ENCODE results near the gene SEMA3F.
"Not testable (repeated sequence)": the region's sequence is repeated elsewhere in the genome, so short reads cannot be mapped to it uniquely, and the experiment has no call there.

SEMA3F gene

DNA sequence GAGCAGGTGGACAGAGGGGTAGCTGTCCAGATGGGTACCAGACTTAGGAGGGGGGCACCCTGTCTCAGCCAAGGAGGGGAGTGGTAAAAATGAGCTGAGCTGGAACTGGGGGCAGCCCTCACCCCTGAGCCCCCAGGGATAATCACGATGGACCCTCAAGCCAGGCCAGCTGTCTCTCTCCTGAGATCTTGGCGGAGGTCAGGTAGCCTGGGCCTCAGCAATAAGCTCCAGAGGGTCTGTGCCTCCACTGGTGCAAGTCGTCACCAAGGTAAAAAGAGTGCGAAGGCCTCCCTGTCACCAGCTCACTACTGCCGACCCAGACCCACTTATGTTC lies 55.0 kb downstream of the SEMA3F start:
- no peak for TF ChIP-seq POLR2AphosphoS5 (IDR thresholded peaks at IDR 0.05; ENCODE audit: low read depth)
- TF ChIP-seq, protein P1, sequence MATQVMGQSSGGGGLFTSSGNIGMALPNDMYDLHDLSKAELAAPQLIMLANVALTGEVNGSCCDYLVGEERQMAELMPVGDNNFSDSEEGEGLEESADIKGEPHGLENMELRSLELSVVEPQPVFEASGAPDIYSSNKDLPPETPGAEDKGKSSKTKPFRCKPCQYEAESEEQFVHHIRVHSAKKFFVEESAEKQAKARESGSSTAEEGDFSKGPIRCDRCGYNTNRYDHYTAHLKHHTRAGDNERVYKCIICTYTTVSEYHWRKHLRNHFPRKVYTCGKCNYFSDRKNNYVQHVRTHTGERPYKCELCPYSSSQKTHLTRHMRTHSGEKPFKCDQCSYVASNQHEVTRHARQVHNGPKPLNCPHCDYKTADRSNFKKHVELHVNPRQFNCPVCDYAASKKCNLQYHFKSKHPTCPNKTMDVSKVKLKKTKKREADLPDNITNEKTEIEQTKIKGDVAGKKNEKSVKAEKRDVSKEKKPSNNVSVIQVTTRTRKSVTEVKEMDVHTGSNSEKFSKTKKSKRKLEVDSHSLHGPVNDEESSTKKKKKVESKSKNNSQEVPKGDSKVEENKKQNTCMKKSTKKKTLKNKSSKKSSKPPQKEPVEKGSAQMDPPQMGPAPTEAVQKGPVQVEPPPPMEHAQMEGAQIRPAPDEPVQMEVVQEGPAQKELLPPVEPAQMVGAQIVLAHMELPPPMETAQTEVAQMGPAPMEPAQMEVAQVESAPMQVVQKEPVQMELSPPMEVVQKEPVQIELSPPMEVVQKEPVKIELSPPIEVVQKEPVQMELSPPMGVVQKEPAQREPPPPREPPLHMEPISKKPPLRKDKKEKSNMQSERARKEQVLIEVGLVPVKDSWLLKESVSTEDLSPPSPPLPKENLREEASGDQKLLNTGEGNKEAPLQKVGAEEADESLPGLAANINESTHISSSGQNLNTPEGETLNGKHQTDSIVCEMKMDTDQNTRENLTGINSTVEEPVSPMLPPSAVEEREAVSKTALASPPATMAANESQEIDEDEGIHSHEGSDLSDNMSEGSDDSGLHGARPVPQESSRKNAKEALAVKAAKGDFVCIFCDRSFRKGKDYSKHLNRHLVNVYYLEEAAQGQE (IDR thresholded peaks at IDR 0.05; ENCODE audit: insufficient replicate concordance, low read depth) = no peak
- no peak for TF ChIP-seq GABPA (IDR thresholded peaks at IDR 0.05; ENCODE audit: low read depth)
- TF ChIP-seq, protein P2, sequence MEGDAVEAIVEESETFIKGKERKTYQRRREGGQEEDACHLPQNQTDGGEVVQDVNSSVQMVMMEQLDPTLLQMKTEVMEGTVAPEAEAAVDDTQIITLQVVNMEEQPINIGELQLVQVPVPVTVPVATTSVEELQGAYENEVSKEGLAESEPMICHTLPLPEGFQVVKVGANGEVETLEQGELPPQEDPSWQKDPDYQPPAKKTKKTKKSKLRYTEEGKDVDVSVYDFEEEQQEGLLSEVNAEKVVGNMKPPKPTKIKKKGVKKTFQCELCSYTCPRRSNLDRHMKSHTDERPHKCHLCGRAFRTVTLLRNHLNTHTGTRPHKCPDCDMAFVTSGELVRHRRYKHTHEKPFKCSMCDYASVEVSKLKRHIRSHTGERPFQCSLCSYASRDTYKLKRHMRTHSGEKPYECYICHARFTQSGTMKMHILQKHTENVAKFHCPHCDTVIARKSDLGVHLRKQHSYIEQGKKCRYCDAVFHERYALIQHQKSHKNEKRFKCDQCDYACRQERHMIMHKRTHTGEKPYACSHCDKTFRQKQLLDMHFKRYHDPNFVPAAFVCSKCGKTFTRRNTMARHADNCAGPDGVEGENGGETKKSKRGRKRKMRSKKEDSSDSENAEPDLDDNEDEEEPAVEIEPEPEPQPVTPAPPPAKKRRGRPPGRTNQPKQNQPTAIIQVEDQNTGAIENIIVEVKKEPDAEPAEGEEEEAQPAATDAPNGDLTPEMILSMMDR (IDR thresholded peaks at IDR 0.05; ENCODE audit: insufficient read depth, low read length) = no peak
- TF ChIP-seq SPI1 (IDR thresholded peaks at IDR 0.05; ENCODE audit: borderline replicate concordance, low read depth) = no peak
- peaks cover 19% of the 10 kb centered on the region for H3K27me3 ChIP-seq (ENCODE audit: insufficient read depth, poor library complexity, severe bottlenecking)
- H3K27ac ChIP-seq (replicated peaks) = no peak overlapping the region
- no peak overlapping the region for H3K4me3 ChIP-seq (replicated peaks; ENCODE audit: insufficient read depth, low read length)
- no peak for DNase-seq (ENCODE audit: low read depth in 1 of 2, low spot score in 1 of 2)

DNA sequence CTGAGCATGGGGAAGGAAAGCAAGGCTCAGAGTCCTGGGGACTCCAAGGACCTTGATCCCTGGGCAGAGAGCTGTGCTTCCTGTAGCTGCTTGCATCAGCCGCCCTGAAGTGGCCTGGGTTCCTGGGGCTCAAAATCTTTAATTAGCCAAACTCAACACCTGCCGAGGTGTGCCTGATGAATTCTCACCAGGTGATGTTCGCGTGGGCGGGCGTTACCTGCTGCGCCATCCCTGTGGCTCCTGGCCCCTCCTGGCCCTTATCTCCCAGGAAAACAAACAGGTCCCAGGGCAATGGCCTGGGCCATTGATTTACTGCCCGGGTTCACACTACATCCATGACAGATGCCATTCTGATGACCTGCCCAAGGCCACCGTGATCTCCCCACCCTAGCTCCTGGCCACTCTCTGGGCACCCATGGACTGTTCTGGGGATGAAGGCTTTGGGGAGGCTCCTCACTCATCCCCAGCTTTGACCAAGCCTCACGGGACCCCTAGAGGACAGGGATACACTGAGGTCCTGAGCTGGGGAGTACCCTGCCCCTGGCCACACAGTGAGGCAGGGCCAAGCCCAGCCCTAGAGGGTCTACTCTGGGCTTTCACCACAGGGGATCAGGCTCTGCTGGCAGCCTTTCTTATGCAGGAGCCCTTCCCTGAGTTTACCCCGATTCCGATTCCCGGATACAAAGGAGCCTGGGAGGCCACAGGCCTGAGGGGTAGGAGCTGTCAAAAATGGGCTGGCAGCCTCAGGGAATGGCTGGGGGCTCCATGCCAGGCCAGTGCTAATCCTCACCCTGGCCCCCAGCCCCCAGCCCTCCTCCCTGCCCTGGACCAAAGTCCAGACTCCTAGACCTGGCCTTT lies 55.6 kb downstream of the SEMA3F start:
- no peak for DNase-seq (ENCODE audit: low read depth in 1 of 2, low spot score in 1 of 2)

DNA sequence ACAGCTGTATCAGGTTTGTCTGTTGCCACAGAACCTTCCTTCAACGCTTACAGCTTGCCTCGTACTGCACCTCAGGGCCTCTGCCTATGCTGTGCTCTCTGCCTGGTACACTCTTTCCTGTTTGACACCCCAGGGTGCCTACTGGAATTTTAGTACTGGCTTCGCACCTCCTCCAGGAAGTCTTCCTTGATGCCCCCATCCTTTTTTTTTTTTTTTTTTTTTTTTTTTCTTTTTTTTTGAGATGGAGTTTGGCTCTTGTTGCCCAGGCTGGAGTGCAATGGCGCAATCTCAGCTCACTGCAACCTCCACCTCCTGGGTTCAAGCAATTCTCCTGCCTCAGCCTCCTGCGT lies 56.2 kb downstream of the SEMA3F start:
- H3K4me3 ChIP-seq (replicated peaks; ENCODE audit: insufficient read depth, low read length); H3K27ac ChIP-seq (replicated peaks); H3K27me3 ChIP-seq (ENCODE audit: insufficient read depth, poor library complexity, severe bottlenecking); DNase-seq (ENCODE audit: low read depth in 1 of 2, low spot score in 1 of 2): not testable (repeated sequence)

More for the DNA sequence above, 55.6 kb downstream of the SEMA3F start:
- H3K27me3 ChIP-seq (ENCODE audit: insufficient read depth, poor library complexity, severe bottlenecking) = peaks cover 13% of the 10 kb centered on the region
- TF ChIP-seq GABPA (IDR thresholded peaks at IDR 0.05; ENCODE audit: low read depth) = no peak
- no peak overlapping the region for H3K27ac ChIP-seq (replicated peaks)
- H3K4me3 ChIP-seq (replicated peaks; ENCODE audit: insufficient read depth, low read length) = no peak overlapping the region

DNA sequence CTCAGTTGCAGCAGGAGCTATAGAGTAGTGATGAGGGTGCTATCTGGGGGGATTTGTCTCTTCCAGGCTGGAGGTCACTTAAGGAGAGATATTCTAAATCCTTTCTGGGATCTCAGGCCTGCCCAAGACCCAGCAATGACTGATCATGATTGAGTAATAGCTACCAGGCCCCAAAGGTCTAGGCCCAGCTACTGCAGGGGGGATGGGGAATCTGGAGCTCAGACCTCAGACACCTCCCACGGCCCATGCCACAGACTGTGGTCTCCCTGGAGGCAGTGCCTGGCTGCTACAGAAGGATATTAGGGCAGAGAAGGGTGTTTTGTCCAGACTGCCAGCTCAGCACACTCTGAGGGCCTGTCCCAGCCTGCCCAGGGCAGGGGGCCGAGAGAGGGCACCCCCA lies 56.8 kb downstream of the SEMA3F start:
- H3K4me3 ChIP-seq (replicated peaks; ENCODE audit: insufficient read depth, low read length) = no peak overlapping the region

More for the DNA sequence above, 56.8 kb downstream of the SEMA3F start:
- Histone ChIP-seq H3K27ac (replicated peaks) (no peak overlapping the region), H3K27me3 (ENCODE audit: insufficient read depth, poor library complexity, severe bottlenecking) (peaks cover 3% of the 10 kb centered on the region)
- TF ChIP-seq POLR2AphosphoS5 (IDR thresholded peaks at IDR 0.05; ENCODE audit: low read depth) (no peak), SPI1 (IDR thresholded peaks at IDR 0.05; ENCODE audit: borderline replicate concordance, low read depth) (no peak), GABPA (IDR thresholded peaks at IDR 0.05; ENCODE audit: low read depth) (no peak)
- TF ChIP-seq, protein P1 (IDR thresholded peaks at IDR 0.05; ENCODE audit: insufficient replicate concordance, low read depth) = no peak
- TF ChIP-seq, protein P2 (IDR thresholded peaks at IDR 0.05; ENCODE audit: insufficient read depth, low read length) = no peak
- DNase-seq (ENCODE audit: low read depth in 1 of 2, low spot score in 1 of 2) = peak; percentile 41 to 47
